Suppressor macrophage (primary cell): ENCODE data around the gene APCDD1L.

Source experiments
- DNase-seq, 4 experiments: peaks; one replicate each; pipeline ENCODE4 v3.0.0-alpha.2; 2020 to 2022
- total RNA-seq, 17 experiments: gene quantifications; one replicate each; lab custom pipeline; 2026; ENCODE audit warnings: mixed read lengths in 6 of 17, inconsistent platforms in 3 of 17; lab: John Stamatoyannopoulos, UW

The APCDD1L gene
- total RNA-seq: 0 to 2.0 (median 0.04) reads per million in 17 experiments

DNA sequence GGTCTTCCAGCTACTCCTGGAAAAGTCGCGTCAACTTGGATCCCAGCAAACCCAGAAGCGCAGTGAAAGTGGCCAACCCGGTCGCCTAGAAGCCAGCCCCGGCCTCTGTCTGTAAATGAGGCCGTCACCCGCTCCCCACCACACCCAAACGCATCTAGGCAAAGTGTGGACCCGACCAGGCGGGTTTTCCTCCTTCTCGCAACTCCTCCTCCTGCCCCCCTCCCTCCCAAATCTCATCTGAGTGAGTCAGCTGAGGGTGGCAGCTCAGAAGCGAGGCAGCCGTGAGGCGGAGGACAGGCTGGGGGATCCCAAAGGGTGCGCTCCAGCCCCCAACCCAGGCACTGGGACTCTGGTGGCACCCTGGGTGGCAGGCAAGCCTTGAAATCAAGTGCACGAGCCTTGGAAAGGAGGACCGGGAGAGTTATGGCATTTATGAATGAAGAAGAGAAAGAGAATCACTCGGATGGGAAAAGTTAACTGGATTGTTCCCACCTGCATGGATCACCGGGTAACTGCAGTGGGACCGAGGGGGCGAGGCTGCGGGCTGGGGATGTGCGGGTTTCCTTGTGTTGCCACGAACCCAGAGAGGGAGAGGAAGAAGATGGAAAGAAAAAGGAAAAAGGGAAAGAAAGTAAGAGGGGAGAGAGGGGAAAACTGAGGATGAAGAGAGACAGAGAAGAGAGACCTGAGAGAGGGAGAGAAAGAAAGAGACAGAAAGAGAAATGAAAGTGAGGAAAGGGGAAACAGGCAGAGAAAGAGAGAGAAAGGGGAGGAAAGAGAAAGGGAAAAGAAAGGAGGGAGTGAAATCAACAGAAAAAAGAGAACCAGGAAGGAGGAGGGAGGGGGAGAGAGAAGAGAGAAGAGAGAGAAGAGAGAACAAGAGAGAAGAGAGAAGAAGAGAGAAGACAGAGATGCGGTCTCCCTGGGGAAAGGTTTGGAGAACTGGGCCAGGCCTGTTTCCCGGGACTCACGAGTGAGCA lies at the start of gene APCDD1L:
TSS of gene APCDD1L (minus strand) at position 167 of the 980 bp plus-strand sequence. CDS start 692 bp downstream, outside the sequence.
- no peak for DNase-seq

DNA sequence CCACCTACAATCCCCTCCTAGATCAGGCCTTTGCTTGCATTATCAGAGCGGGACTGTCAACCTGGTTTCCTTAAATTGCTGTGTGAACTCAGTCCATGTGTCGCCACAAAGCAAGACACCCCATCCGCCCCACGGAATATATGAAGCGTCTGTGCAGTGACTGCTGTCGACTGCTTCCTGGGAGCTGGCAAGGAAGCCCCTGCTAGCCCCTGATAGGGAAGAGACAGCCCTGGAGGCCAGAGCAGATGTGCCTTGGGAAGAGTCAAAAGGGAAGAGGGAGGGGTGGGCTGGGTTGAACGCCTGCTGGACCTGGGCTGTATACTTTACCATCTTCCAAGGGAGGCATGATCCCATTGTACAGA lies 44.1 kb upstream of the APCDD1L start:
- no peak for DNase-seq

GRCh38 chr20:58558486-58559367 lies 43.5 kb upstream of the APCDD1L start:
- DNase-seq: no peak

GRCh38 chr20:58557733-58558342 lies 42.6 kb upstream of the APCDD1L start:
- no peak for DNase-seq

- DNase-seq: no peak
Measured at GRCh38 chr20:58556961-58557360, 41.8 kb upstream of the APCDD1L start.

GRCh38 chr20:58555078-58555765 lies 40.0 kb upstream of the APCDD1L start:
- peak in 2 of 4 experiments; percentile 5 to 12 for DNase-seq

DNA sequence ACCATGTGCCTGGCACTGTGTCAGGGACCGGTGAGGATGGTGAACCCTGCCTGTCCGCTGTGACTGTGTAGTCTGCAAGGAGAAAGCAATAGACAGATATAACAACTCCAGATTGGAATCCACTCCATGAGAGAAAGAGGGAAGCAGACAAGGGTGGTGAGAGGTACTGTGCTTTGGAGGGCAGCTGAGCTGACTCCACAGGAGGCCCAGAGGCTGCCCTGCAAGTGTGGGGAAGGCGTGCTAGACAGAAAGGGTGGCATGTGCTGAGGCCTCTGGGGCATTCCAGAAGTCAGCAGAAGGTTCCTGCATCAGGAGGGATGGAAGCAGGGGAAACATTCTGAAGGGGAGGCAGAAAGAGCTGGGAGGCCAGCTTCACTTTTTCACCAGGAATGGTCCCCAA lies 39.3 kb upstream of the APCDD1L start:
- DNase-seq: no peak

DNA sequence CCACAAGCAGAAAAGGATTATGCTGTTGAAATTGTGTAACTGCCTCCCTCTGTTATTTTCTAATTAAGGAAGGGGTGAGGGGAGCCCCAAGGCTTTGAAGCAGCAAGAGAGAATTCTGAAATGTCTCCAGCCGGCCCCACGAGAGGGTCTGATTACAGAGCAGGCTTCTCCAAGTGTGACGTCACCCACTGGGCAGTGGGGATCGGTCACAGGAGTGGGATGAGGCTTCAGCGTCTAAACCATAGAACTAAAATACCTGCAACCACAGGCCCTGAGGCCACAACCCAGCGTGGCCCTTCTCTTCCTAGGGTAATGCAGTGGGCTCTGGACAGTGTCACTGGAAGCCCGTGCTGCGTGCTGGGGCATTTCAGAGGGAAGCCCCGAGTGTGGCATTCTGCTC lies 38.6 kb upstream of the APCDD1L start:
- no peak for DNase-seq

DNA sequence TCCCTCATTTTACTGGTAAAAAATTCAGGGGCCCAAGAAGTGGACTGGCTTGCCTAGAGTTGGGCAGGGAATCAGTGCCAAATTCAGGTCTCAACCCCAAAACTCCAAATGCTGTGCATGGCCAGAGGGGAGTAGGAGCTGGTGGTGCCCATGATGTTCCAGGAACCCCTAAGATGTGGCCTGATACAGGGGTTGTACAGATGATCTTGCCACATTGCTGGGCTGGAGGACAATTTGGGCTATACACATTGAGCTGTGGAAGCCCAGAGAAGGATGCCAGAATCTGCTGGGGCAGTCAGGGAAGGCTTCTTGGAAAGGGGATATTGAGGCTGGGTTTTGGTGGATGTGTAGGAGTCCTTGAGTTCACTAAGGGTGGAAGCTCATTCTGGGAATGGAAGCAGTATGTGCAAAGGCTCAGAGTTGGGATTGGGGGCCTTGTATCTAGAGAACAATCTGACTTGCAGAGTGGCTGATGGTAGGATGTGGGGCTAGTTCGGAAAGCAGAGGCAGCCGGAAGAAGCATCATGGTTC lies 38.0 kb upstream of the APCDD1L start:
- no peak for DNase-seq

DNA sequence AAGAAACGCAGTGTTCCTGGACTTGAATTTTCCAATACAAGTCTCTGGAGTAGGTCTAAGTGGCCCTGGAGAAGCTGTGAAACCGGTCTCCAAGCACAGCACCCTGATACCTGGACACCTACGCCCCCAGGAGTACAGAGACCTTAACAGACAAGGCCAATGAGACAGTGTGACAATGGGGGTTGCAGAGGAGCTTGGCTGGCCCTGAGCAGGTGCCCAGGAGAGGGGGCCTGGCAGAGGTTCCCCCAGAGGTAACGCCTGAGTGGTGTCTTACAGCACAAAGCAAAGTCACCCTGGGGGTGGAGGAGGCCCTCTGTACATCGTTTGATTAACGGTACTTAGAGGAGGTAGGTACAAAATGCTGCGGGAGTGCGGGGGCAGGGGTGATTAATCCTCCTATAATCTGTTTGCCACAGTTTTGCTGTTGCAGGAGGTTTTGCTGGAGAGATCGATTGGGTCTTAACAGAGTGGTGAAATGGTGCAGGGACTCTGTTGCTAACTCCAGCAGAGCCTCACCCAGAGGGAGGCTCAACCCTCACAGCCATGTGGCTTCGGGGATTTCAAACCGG lies 37.3 kb upstream of the APCDD1L start:
- no peak for DNase-seq

DNA sequence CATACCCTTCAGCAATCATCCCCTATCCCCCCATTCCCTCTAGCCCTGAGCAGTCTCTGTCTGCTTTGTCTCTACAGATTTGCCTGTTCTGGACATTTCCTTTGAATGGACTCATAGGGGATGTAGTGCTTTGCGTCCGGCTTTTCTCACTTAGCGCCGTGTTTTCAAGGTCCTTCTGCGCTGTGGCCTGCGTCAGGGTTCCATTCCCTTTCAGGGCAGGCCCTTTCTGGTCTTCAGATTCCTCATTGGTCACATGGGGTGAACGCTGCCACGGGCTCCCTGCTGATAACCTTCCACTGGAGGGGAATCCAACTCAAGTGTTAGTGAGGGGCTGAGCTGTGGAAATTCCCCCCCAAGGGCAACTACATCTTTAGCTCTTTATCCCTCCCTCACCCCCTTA lies 36.4 kb upstream of the APCDD1L start:
- no peak for DNase-seq

- DNase-seq: no peak
Measured at GRCh38 chr20:58550275-58551059, 35.3 kb upstream of the APCDD1L start.

- no peak for DNase-seq
Measured at GRCh38 chr20:58549231-58550209, 34.3 kb upstream of the APCDD1L start.

GRCh38 chr20:58547623-58548475 lies 32.6 kb upstream of the APCDD1L start:
- no peak for DNase-seq

DNA sequence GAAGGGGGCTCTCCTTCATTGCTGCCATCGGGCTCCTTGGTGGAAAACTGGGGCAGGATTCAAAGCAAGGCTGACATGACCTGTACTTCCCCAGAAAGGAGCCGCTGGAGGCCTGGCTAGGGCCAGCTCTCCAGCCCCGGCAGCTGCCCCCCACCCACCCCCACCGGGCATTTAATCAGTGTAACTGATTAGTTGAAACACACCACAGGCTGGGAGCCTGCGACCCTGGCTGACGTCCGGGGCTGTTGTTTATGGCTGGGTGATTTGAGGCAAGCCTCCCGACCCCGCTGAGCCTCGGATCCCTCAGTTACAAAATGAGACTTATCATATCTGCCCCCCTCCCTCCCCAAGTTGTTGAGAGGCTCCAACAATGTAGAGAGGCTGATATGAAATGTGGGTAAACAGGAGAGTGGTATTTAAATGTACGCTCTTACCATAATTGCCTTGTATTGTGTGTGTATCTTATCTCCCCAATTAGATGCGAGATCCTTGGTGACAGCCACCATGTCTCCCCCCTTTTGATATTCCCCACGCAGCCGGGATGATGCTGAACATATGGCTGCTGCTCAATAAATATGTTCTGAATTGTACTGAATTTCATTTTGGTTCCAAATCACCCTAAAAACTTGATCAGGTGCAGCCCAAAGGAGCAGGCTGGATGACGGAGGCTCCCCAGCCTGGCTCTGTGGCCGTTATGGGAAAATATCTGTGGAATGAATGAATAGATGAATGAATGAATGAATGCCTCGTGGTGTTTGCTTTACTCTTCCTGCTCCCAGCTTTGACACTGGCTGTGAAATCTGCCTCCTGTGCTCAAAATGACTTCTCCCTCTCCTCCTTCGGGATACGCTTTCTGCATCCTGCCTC lies 31.8 kb upstream of the APCDD1L start:
- no peak for DNase-seq

- no peak for DNase-seq
Measured at GRCh38 chr20:58546416-58546711, 31.2 kb upstream of the APCDD1L start.

GRCh38 chr20:58545565-58546415 lies 30.6 kb upstream of the APCDD1L start:
- DNase-seq: no peak
